ENCODE measurements around the gene EFNA5.
A peak's percentile ranks its signal among the peaks of the same experiment; 100 is the strongest.

The EFNA5 gene

GRCh38 chr5:107541400-107541799, 129.3 kb downstream of the EFNA5 start:
- DNase-seq = no peak

- DNase-seq = no peak
Measured at GRCh38 chr5:107539726-107540330, 130.9 kb downstream of the EFNA5 start.

GRCh38 chr5:107538805-107539445, 131.8 kb downstream of the EFNA5 start:
- DNase-seq = peak; percentile 42

GRCh38 chr5:107538331-107538730, 132.4 kb downstream of the EFNA5 start:
- no peak for DNase-seq

- DNase-seq = no peak
Measured at GRCh38 chr5:107535849-107536248, 134.9 kb downstream of the EFNA5 start.

- no peak for DNase-seq
Measured at GRCh38 chr5:107533910-107534876, 136.5 kb downstream of the EFNA5 start.

- no peak for DNase-seq
Measured at GRCh38 chr5:107532916-107533315, 137.8 kb downstream of the EFNA5 start.

- DNase-seq = no peak
Measured at GRCh38 chr5:107532169-107532878, 138.4 kb downstream of the EFNA5 start.

GRCh38 chr5:107531308-107531707, 139.4 kb downstream of the EFNA5 start:
- DNase-seq = no peak

- no peak for DNase-seq
Measured at GRCh38 chr5:107529618-107530017, 141.1 kb downstream of the EFNA5 start.

- DNase-seq = no peak
Measured at GRCh38 chr5:107526270-107526937, 144.3 kb downstream of the EFNA5 start.

- no peak for DNase-seq
Measured at GRCh38 chr5:107524111-107524510, 146.6 kb downstream of the EFNA5 start.

GRCh38 chr5:107523029-107523680, 147.6 kb downstream of the EFNA5 start:
- no peak for DNase-seq

GRCh38 chr5:107522456-107522855, 148.3 kb downstream of the EFNA5 start:
- no peak for DNase-seq

- peak; percentile 18 for DNase-seq
Measured at GRCh38 chr5:107519900-107520354, 150.8 kb downstream of the EFNA5 start.

GRCh38 chr5:107518616-107519015, 152.1 kb downstream of the EFNA5 start:
- no peak for DNase-seq

GRCh38 chr5:107518190-107518589, 152.5 kb downstream of the EFNA5 start:
- DNase-seq = no peak

- DNase-seq = no peak
Measured at GRCh38 chr5:107517185-107518033, 153.3 kb downstream of the EFNA5 start.

- DNase-seq = no peak
Measured at GRCh38 chr5:107516452-107517184, 154.1 kb downstream of the EFNA5 start.

- DNase-seq = no peak
Measured at GRCh38 chr5:107515521-107516080, 155.1 kb downstream of the EFNA5 start.
